Neuronal stem cell (in vitro differentiated cells): Measurements from ENCODE around the gene TECPR2.

ENCODE experiments used
- DNase-seq: peaks from one replicate; pipeline ENCODE4 v3.0.0-alpha.2; 2013; ENCODE audit warnings: low spot score
- H2AFZ ChIP-seq: one replicate; pipeline ENCODE4 v1.6.1; 2013; ENCODE audit warnings: mild to moderate bottlenecking, low read length, inconsistent platforms
- H2AK5ac ChIP-seq: 2 replicates; pipeline ENCODE4 v1.6.1; 2013; ENCODE audit warnings: low read depth, mild to moderate bottlenecking, inconsistent platforms, low read length, moderate library complexity, mixed read lengths
- H2BK120ac ChIP-seq: 2 replicates; pipeline ENCODE4 v1.6.1; 2013; ENCODE audit warnings: low read depth, mild to moderate bottlenecking, inconsistent platforms, low read length, moderate library complexity, mixed read lengths
- H2BK12ac ChIP-seq: one replicate; pipeline ENCODE4 v1.6.1; 2013; ENCODE audit warnings: low read length, inconsistent platforms
- H2BK15ac ChIP-seq: 2 replicates; pipeline ENCODE4 v1.6.1; 2013; ENCODE audit warnings: mild to moderate bottlenecking, low read length, inconsistent platforms, mixed read lengths
- H2BK5ac ChIP-seq: one replicate; pipeline ENCODE4 v1.6.1; 2013; ENCODE audit warnings: inconsistent platforms, mild to moderate bottlenecking, low read length, moderate library complexity
- H3K14ac ChIP-seq: one replicate; pipeline ENCODE4 v1.6.1; 2013; ENCODE audit warnings: low read length, inconsistent platforms
- H3K18ac ChIP-seq: 2 replicates; pipeline ENCODE4 v1.6.1; 2013; ENCODE audit warnings: low read length, inconsistent platforms
- H3K23ac ChIP-seq: 2 replicates; pipeline ENCODE4 v1.6.1; 2013; ENCODE audit warnings: low read depth, mild to moderate bottlenecking, mixed read lengths, low read length, inconsistent platforms; ENCODE audit not compliant: poor library complexity
- H3K27ac ChIP-seq: replicated peaks from 3 replicates; pipeline ENCODE4 v1.5.1; 2013; ENCODE audit warnings: low read length, inconsistent platforms
- H3K27me3 ChIP-seq, 3 experiments: 2 replicates each; pipeline ENCODE4 v1.6.1; 2013; ENCODE audit warnings: low read length in 3 of 3, mild to moderate bottlenecking in 2 of 3, inconsistent platforms in 1 of 3, low read depth in 1 of 3, mixed read lengths in 1 of 3, moderate library complexity in 1 of 3; ENCODE audit not compliant: control insufficient read depth in 3 of 3, insufficient read depth in 3 of 3
- H3K36me3 ChIP-seq, 2 donors: replicated peaks in 1 of 2; 2 replicates each; pipeline ENCODE4 v1.6.1; 2013; ENCODE audit warnings: low read length in 2 of 2; ENCODE audit not compliant: control insufficient read depth in 2 of 2, insufficient read depth in 2 of 2
- H3K4ac ChIP-seq: 2 replicates; pipeline ENCODE4 v1.6.1; 2013; ENCODE audit warnings: inconsistent platforms, mild to moderate bottlenecking, low read length, moderate library complexity
- H3K4me1 ChIP-seq, 2 donors: 1 replicate in 1 of 2; 2 replicates in 1 of 2; pipeline ENCODE4 v1.6.1; 2013; ENCODE audit warnings: low read length in 2 of 2, low read depth in 1 of 2; ENCODE audit not compliant: control insufficient read depth in 2 of 2, insufficient read depth in 1 of 2
- H3K4me2 ChIP-seq: one replicate; pipeline ENCODE4 v1.6.1; 2013; ENCODE audit warnings: mild to moderate bottlenecking, low read length, inconsistent platforms; ENCODE audit not compliant: insufficient read depth, poor library complexity, severe bottlenecking
- H3K4me3 ChIP-seq, 2 donors: 2 replicates each; pipeline ENCODE4 v1.5.1; 2013; ENCODE audit warnings: low read length in 2 of 2, mild to moderate bottlenecking in 2 of 2, inconsistent platforms in 1 of 2, moderate library complexity in 1 of 2
- H3K79me1 ChIP-seq: one replicate; pipeline ENCODE4 v1.6.1; 2013; ENCODE audit warnings: low read depth, mild to moderate bottlenecking, inconsistent platforms, low read length, moderate library complexity
- H3K9ac ChIP-seq: one replicate; pipeline ENCODE4 v1.6.1; 2013; ENCODE audit warnings: mild to moderate bottlenecking, low read depth, low read length, inconsistent platforms; ENCODE audit not compliant: poor library complexity
- H3K9me3 ChIP-seq, 2 donors: replicated peaks in 1 of 2; 2 replicates each; pipeline versions ENCODE3 to v1.6.1; 2013; ENCODE audit warnings: low read length in 2 of 2, mild to moderate bottlenecking in 2 of 2, inconsistent platforms in 1 of 2, low read depth in 1 of 2, mixed read lengths in 1 of 2, moderate library complexity in 1 of 2; ENCODE audit not compliant: control insufficient read depth in 2 of 2, insufficient read depth in 1 of 2
- H4K8ac ChIP-seq: one replicate; pipeline ENCODE4 v1.6.1; 2013; ENCODE audit warnings: low read depth, mild to moderate bottlenecking, inconsistent platforms, low read length, moderate library complexity
- H4K91ac ChIP-seq: one replicate; pipeline ENCODE4 v1.6.1; 2013; ENCODE audit warnings: low read length, low read depth, mild to moderate bottlenecking, inconsistent platforms; ENCODE audit not compliant: poor library complexity
- WGBS, 2 donors: extraction: QIAGEN DNeasy Blood & Tissue Kit; methylation state at CpG; one replicate each; pipeline ENCODE4 v1.1.7; 2013; ENCODE audit warnings: missing lambda C conversion rate in 2 of 2, mixed read lengths in 1 of 2; ENCODE audit not compliant: insufficient read length in 2 of 2, insufficient replicate concordance in 1 of 2; ENCODE audit errors: extremely low coverage in 2 of 2; 5-methylcytosine and 5-hydroxymethylcytosine counted together

Gene TECPR2

GRCh38 chr14:102537981-102538601 is 175.3 kb downstream of the TECPR2 start:
- H3K4ac ChIP-seq = no peak overlapping the region

GRCh38 chr14:102538602-102539543 is 176.1 kb downstream of the TECPR2 start:
- peaks cover 0 to 12% (median under 1%) of the 10 kb centered on the region in 3 experiments for H3K27me3 ChIP-seq
- DNase-seq = no peak
- no CpG with 5 or more reads among the region's 25 CpGs for WGBS, 2 donors

More at GRCh38 chr14:102537981-102538601, 175.3 kb downstream of the TECPR2 start:
- Histone ChIP-seq H4K91ac (no peak overlapping the region), H2AK5ac (peak overlapping the region; percentile 28), H3K18ac (peak overlapping the region; percentile 84), H3K79me1 (no peaks in the 10 kb centered on the region), H2AFZ (no peak overlapping the region), H3K36me3 (no peaks in the 10 kb centered on the region), H4K8ac (no peak overlapping the region), H2BK15ac (peak overlapping the region; percentile 96), H3K9me3 (peaks cover 0 to 2% of the 10 kb centered on the region in 2 donors), H3K14ac (peak overlapping the region; percentile 31), H3K27ac (no peak overlapping the region), H2BK5ac (no peak overlapping the region), H2BK120ac (peak overlapping the region; percentile 48), H3K4me3 (peak overlapping the region in 1 of 2 donors; percentile 42), H3K4me2 (no peak overlapping the region), H3K23ac (peak overlapping the region; percentile 37), H3K27me3 (peaks cover 0 to 7% (median 0%) of the 10 kb centered on the region in 3 experiments), H2BK12ac (no peak overlapping the region), H3K4me1 (peaks cover 0 to 8% of the 10 kb centered on the region in 2 donors), H3K9ac (no peak overlapping the region)
- WGBS, 2 donors = no CpG with 5 or more reads among the region's 15 CpGs
- no peak for DNase-seq

GRCh38 chr14:102539544-102540314 is 177.0 kb downstream of the TECPR2 start:
- Histone ChIP-seq H3K9me3 (peaks cover 0 to 2% of the 10 kb centered on the region in 2 donors), H2AFZ (peak overlapping the region; percentile 79), H3K14ac (no peak overlapping the region), H3K9ac (no peak overlapping the region), H3K18ac (peak overlapping the region; percentile 89), H3K4me2 (no peak overlapping the region), H3K4me1 (peaks cover 3 to 11% of the 10 kb centered on the region in 2 donors), H3K4ac (no peak overlapping the region), H3K27me3 (peaks cover 2 to 19% (median 9%) of the 10 kb centered on the region in 3 experiments), H2AK5ac (peak overlapping the region; percentile 28), H2BK12ac (peak overlapping the region; percentile 63), H3K79me1 (no peaks in the 10 kb centered on the region), H4K8ac (peak overlapping the region; percentile 65), H2BK5ac (no peak overlapping the region), H2BK15ac (peak overlapping the region; percentile 96), H3K36me3 (no peaks in the 10 kb centered on the region), H3K27ac (no peak overlapping the region), H2BK120ac (peak overlapping the region; percentile 61), H3K23ac (no peak overlapping the region), H4K91ac (no peak overlapping the region), H3K4me3 (no peak overlapping the region)
- DNase-seq = no peak
- no CpG with 5 or more reads among the region's 17 CpGs for WGBS, 2 donors

More at GRCh38 chr14:102538602-102539543, 176.1 kb downstream of the TECPR2 start:
- no peak overlapping the region for H3K14ac ChIP-seq
- H4K91ac ChIP-seq = no peak overlapping the region
- H2AK5ac ChIP-seq = peak overlapping the region; percentile 28
- peak overlapping the region; percentile 69 for H2AFZ ChIP-seq
- peaks cover 0 to 8% of the 10 kb centered on the region in 2 donors for H3K4me1 ChIP-seq
- no peak overlapping the region for H3K4me2 ChIP-seq
- H3K18ac ChIP-seq = peak overlapping the region; percentile 57
- H2BK5ac ChIP-seq = no peak overlapping the region
- no peaks in the 10 kb centered on the region for H3K36me3 ChIP-seq
- peak overlapping the region; percentile 48 for H2BK120ac ChIP-seq
- no peak overlapping the region for H3K23ac ChIP-seq
- H3K9ac ChIP-seq = no peak overlapping the region
- no peak overlapping the region for H3K4ac ChIP-seq
- H3K9me3 ChIP-seq = peaks cover 0 to 2% of the 10 kb centered on the region in 2 donors
- H4K8ac ChIP-seq = no peak overlapping the region
- no peak overlapping the region for H3K27ac ChIP-seq
- H2BK15ac ChIP-seq = peak overlapping the region; percentile 96
- no peak overlapping the region for H3K4me3 ChIP-seq
- no peaks in the 10 kb centered on the region for H3K79me1 ChIP-seq
- H2BK12ac ChIP-seq = no peak overlapping the region
